Measurements from ENCODE around the gene NELFE.

GRCh38 chr6:31918069-31918720 lies 40.6 kb downstream of the NELFE start:
- TF ChIP-seq, protein P1, sequence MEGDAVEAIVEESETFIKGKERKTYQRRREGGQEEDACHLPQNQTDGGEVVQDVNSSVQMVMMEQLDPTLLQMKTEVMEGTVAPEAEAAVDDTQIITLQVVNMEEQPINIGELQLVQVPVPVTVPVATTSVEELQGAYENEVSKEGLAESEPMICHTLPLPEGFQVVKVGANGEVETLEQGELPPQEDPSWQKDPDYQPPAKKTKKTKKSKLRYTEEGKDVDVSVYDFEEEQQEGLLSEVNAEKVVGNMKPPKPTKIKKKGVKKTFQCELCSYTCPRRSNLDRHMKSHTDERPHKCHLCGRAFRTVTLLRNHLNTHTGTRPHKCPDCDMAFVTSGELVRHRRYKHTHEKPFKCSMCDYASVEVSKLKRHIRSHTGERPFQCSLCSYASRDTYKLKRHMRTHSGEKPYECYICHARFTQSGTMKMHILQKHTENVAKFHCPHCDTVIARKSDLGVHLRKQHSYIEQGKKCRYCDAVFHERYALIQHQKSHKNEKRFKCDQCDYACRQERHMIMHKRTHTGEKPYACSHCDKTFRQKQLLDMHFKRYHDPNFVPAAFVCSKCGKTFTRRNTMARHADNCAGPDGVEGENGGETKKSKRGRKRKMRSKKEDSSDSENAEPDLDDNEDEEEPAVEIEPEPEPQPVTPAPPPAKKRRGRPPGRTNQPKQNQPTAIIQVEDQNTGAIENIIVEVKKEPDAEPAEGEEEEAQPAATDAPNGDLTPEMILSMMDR (IDR thresholded peaks at IDR 0.05) = no peak
- no peak for TF ChIP-seq POLR2A (IDR thresholded peaks at IDR 0.05)

Data from right lobe of liver (tissue), 4 donors.